NCI-H1694 treated with DMSO at 0.1 percent for 48 hours (cell line): ENCODE results near the gene CCDC88B.
"Not testable (repeated sequence)": the region's sequence is repeated elsewhere in the genome, so short reads cannot be mapped to it uniquely, and the experiment has no call there.

Experiments
- DNase-seq: peaks from one replicate; lab custom pipeline; 2025; lab: John Stamatoyannopoulos, UW

CCDC88B gene

GRCh38 chr11:64323373-64323772 lies 16.6 kb upstream of the CCDC88B start:
- DNase-seq = no peak

DNA sequence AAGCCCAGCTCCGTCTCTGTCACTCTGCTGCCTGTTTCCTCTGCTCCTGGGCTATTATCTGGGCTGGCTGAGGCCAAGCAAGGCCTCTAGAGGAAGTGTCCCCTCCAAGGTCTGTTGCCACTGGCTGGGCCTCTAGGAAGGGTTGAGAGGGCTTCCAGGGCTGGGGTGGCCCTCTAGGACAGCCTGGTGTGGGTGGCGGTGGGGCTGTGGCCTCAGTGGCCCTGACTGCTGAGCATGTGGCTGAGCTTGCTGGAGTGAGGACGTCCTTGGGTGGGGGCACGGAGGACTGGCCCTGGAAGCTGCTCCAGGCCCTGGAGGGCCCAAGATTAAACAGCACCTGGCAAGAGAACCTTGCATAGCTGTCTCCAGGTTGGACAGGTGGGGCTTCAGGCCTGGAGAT lies 16.0 kb upstream of the CCDC88B start:
- not testable (repeated sequence) for DNase-seq

GRCh38 chr11:64324692-64325469 lies 15.1 kb upstream of the CCDC88B start:
- no peak for DNase-seq

DNA sequence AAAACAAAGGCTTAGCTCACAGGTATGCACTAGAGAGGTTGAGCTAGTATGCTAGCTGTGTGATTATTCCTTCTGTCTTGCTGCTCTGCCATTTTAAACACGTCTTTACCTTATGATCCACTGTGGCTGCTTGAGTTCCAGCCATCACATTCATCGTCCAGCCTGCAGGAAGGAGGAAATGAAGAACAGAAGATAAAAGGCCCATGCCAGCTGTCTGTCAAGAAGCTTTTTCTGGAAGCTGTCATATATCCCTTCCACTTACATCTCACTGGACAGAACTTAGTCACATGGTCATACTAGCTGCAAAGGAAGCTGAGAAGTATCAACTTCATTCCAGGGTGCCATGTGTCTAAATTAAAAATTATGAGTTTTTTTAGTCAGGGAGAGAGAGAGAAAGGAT lies 12.6 kb upstream of the CCDC88B start:
- no peak for DNase-seq

DNA sequence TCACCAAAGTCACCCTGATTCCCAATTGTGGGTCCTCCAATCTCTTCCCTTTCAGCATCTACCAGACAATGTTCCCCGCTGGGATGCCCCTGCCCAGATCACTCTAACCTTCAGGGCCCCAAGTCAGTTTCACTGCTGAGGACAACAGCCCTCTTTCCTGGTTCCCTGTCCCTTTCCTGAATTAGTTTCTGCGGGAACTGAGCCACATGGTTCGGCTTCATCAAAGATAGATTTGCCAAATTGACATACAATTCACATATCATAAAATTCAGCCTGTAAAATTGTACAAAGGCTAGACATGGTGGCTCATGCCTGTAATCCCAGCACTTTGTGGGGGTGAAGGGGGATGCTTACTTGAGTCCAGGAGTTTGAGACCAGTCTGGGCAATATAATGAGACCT lies 12.0 kb upstream of the CCDC88B start:
- no peak for DNase-seq

DNA sequence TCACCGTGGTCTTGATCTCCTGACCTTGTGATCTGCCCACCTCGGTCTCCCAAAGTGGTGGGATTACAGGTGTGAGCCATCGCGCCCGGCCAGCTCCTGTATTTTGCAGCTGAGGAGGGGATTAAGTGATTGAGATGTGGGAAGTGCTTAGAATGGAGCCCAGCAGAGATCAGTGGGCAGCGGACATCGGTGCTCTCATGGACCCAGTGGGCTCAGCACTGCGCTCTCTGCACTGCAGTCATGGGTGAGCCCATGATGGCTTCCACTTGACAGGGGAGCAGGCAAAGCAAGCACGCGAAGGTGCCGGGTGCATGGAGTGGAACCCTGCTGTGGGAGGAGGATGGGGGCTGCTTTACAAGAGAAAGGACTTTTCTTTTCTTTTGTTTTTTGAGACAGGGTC lies 9.1 kb upstream of the CCDC88B start:
- DNase-seq = no peak

DNA sequence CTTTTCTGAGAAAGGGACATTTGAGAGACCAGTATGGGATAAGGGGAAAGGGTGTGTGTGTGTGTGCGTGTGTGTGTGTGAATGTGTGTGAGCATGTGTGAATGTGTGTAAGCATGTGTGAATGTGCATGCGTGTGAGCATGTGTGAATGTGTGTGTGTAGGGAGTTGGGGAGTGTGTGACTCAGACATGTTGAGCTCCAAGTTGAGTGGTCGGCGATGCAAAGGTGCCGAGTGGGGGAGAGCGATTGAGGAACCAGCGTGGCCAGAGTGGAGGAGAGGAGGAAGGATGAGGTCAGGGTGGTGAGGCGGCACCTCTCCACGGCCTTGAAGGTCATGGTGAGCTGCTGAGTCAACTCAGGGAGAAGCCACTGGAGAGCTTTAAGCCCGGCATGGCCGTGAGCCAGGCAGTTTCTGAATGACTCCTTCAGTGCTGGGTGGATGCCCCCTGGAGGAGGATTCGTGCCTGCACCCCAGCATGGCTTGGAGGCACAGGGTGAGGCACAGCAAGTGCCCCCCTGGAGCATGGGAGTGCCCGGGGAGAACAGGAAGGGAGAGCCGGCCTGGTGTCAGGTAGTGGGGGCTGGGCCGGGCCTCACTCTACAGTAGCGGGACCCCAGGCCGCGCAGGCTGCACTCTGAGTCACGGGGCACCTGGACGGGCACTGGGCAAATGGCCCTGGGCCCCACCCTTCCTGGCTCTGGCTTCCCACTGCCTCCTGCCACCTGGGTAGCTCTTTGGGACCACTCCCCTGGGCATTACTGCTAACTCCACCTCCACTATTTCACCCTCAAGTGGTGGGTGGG lies 8.2 kb upstream of the CCDC88B start:
- peak; percentile 47 for DNase-seq

- no peak for DNase-seq
These were observed 6.4 kb upstream of the CCDC88B start for GRCh38 chr11:64333556-64333955.

GRCh38 chr11:64334764-64335735 lies 5.0 kb upstream of the CCDC88B start:
- DNase-seq = peak; percentile 95

- no peak for DNase-seq
These were observed 2.3 kb upstream of the CCDC88B start for GRCh38 chr11:64337538-64338249.

GRCh38 chr11:64338716-64339115 lies 1.3 kb upstream of the CCDC88B start:
- no peak for DNase-seq

DNA sequence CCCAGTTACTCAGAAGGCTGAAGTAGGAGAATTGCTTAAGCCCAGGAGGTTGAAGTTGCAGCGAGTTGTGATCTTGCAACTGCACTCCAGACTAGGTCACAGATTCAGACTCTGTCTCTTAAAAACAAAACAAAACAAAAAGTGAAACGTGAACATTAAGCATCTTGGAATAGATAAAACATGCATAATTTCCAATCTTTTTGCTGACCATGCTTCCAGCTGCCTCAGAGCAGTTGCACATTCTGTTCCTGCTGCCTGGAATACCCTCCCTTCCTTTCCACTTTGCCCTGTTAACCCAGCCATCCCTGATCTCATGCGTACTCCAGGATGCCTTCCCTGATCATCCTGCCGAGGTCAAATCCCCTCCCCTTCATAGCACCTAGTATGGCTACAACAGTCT lies 718 bp upstream of the CCDC88B start:
- no peak for DNase-seq

- DNase-seq = no peak
These were observed 799 bp downstream of the CCDC88B start for GRCh38 chr11:64340671-64341335.

DNA sequence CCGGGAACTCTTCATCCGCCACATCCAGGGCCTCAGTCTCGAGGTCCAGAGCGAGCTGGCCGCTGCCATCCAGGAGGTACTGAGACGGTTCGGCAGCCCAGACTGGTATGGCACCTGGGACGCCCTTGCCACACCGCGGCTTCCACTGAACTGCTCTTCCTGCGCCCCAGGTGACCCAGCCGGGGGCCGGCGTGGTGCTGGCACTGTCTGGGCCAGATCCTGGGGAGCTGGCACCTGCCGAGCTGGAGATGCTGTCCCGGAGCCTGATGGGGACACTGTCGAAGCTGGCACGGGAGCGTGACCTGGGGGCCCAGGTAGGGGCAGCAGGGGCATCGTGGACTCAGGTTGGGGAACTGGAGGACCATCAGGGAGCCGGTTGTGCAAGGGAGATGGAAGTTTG lies 1.4 kb downstream of the CCDC88B start:
- DNase-seq = no peak

GRCh38 chr11:64341851-64342791 lies 2.1 kb downstream of the CCDC88B start:
- DNase-seq = peak; percentile 36

GRCh38 chr11:64342869-64343745 lies 3.1 kb downstream of the CCDC88B start:
- no peak for DNase-seq

DNA sequence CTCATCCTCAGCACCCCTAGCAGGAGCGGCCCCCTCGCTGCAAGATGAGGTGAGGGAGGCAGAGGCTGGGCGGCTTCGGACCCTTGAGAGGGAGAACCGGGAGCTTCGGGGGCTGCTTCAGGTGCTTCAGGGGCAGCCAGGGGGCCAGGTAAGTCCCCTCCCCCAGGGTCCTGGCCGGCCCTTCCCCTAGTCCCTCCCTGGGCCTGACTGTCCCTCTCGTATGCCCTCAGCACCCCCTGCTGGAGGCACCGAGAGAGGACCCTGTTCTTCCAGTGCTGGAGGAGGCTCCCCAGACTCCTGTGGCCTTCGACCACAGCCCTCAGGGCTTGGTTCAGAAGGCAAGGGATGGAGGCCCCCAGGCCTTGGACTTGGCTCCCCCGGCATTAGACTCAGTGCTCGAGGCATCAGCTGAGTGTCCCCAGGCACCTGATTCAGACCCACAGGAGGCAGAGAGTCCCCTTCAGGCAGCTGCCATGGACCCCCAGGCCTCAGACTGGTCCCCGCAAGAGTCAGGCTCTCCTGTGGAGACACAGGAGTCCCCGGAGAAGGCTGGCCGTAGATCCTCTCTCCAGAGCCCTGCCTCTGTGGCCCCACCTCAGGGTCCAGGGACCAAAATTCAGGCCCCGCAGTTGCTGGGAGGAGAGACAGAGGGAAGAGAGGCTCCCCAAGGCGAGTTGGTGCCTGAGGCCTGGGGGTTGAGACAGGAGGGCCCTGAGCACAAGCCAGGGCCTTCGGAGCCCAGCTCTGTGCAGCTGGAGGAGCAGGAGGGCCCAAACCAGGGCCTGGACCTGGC lies 4.0 kb downstream of the CCDC88B start:
- DNase-seq = no peak

- DNase-seq = no peak
These were observed 4.8 kb downstream of the CCDC88B start for GRCh38 chr11:64344787-64345186.
